LNCAP (cell line): ENCODE measurements around the gene JAKMIP2.

Experiments
- TF ChIP-seq, protein P1 (sequence below): fragments of 450-650 bp; IDR thresholded peaks from 2 replicates; pipeline ENCODE4 v1.5.1; 2017; ENCODE audit warnings: mild to moderate bottlenecking

JAKMIP2 gene

DNA sequence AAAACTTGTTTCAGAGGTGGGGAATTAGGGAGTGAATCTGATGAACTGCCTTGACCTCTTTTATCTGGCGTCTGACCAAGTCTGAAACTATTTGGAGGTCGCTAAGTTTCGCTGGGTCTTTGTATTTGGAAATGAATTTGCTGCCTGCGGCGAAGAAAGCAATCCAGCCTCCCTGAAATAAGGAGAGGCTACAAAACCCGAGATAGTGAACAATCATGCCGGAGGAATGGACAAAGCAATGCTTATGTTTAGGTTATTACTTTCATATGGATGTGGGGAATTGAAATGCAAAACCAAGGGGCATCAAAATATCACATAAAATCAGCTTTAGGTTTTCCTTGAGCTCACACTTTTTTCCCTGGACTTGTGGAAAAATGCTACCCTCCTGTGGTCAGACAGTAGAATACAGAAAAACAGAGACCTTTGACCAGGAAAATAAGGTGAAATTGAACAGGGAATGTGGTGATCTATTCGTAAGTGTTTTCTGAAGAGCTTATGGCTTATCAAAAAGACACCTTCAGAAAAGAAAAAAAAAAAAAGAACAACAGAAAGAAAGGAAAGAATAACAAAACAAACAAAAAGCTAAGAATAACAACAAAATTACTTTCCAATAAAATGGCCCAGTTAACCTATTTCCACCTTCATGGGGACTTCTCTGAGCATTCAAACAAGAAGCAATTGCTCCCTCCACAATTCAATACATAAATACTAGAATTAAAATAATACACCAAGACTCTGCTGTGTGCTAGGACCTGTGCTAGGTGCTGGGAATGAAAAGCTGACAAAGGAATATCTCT is 204.1 kb downstream of the JAKMIP2 start:
- TF ChIP-seq, protein P1, sequence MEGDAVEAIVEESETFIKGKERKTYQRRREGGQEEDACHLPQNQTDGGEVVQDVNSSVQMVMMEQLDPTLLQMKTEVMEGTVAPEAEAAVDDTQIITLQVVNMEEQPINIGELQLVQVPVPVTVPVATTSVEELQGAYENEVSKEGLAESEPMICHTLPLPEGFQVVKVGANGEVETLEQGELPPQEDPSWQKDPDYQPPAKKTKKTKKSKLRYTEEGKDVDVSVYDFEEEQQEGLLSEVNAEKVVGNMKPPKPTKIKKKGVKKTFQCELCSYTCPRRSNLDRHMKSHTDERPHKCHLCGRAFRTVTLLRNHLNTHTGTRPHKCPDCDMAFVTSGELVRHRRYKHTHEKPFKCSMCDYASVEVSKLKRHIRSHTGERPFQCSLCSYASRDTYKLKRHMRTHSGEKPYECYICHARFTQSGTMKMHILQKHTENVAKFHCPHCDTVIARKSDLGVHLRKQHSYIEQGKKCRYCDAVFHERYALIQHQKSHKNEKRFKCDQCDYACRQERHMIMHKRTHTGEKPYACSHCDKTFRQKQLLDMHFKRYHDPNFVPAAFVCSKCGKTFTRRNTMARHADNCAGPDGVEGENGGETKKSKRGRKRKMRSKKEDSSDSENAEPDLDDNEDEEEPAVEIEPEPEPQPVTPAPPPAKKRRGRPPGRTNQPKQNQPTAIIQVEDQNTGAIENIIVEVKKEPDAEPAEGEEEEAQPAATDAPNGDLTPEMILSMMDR = peak; percentile 74

DNA sequence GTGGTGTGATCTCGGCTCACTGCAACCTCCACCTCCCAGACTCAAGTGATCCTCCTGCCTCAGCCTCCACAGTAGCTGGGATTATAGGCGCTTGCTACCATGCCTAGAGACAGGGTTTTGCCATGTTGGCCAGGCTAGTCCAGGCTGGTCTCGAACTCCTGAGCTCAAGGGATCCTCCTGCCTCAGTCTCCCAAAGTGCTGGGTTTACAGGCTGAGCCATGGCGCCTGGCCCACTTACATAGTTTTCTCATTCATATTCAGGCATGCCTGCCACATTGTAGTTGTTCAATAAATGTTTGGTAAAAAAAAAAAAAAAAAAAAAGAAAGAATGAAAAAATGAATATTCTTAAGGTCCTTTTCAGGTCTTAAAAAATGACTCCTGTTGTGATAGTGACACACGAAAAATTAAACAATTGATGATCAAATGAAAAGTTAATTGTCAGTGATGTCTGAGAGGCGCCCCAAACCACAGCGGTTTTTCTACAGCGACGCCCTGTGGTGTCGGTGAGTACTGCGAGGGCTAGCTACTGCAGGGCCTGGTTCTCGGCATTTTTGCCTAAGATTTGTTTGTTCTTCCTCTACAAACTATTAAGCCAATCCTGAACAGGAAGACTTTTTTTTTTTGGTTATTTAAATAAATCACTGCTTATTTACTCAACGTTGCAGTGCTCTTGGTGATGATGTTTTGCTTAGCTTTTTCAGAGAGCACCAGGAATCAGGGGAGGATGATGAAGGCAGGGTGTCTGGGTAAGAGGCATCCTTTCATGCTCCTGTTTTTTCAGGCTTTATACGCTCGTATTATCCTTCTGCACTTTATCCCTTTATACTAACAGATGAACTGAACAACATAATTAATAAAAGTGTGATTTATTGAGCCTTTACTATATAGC is 205.6 kb downstream of the JAKMIP2 start:
- TF ChIP-seq, protein P1 = peak; percentile 96

DNA sequence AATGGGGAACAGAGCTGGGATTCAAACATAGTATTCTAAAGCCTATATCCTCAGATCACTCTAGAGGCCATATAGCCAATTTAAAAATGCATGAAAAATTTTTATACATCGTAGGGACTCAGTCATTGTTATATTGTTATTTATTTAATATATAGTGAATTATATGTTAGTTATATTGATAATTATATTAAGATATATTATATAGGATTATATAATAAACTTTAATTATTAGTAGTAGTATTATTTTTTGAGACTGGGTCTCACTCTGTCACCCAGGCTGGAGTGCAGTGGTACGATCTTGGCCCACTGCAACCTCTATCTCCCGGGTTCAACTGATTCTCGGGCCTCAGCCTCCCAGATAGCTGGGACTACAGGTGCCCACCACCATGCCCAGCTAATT is 206.9 kb downstream of the JAKMIP2 start:
- TF ChIP-seq, protein P1 = no peak

DNA sequence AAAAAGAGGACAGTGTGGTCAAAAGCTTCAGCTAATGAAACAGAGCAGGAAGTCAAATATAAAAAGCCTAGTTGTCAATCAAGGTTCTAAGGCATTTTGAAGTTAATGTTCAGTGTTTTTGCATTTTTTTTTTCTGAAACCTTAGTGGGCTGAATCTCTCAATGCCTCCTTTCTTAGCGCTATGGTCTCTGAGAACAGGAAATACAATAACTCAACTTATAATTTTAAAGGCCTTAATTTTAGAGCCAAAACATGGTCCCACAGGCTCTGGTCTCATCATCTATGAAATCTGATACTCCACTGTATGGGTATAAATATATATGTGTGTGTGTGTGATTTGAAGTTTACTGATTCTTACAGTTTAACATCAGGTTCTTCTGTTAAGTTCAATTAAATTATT is 209.3 kb downstream of the JAKMIP2 start:
- TF ChIP-seq, protein P1 = no peak

DNA sequence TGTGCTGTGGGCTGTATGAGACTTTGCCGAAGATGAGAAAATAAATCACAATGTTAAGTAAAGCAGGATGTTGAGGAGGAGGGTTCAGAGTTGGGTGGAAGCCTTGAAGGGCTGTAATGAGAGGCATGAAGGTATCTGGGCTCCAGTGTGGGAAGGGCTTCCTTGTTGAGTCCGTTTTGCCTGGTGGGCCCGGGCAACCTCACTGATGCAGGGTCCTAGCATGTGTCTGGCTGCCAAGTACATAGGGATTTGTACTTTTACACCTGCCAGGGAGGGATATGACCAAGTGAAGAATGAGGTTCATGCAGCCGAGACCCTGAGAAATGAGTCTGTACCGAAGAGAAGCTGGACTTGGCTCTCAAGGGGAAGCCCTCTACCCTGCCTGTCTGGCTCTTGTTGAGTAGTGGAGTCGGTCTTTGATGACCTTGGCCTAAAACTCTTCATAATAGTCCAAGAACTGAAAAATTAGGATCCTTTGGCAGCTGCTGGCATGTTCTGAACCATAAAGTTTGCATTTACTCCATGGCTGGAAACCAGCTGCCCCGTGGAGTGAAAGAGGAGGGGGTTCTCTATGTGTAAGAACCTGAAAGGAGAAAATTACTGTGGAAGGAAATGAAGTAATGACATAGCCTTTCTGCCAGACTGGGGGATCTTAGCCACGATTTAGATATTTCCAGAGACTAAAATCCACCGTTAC is 213.7 kb downstream of the JAKMIP2 start:
- TF ChIP-seq, protein P1 = no peak

DNA sequence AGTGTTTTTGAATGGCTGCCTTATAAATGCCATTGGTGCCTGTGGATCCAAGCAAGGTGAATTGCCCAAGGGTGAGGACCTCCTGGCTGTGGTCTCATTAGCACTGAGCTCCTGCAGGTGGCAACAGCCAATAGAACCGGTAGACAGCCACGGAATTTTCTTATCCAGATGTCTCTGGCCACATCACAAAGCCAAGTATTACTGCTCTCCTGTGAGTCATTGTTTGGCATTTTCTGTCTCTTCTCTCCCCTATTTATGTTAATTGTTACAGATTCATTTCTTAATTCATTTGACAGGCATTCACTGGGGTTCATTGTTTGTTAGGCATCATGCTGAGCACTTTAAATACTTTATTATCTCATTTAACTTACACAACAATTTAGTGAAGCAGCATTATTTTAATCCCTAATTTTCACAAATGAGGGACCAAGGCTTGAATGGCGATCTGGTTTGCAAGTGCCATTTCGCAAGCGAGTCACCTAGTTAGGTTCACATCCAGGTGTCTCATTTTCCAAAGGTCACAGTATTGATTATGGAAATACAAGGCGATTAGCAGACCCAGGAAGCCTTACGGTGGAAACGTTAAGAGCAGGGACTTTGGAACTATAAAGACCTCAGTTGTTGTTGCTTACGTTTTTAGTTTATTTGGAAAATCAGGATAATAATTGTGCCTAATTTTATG is 214.5 kb downstream of the JAKMIP2 start:
- TF ChIP-seq, protein P1 = no peak

DNA sequence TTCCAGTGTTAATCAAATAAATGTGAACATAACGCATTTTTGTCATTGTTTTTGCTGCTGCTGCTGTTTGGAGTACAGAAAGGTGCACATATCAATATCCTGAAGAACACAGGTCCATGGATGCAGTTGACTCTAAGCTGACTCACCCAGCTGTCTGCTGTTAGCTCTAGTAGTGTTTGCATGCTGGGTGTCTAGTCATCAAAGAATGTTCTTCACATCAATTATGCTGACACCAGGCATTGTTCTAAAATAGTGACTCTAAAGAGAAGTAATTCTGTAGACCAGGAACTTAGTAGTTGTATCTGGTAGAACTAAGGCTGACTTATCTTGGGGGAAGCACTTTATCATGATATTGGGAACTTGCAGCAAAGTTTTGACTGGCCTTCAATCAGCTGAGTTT is 217.0 kb downstream of the JAKMIP2 start:
- TF ChIP-seq, protein P1 = no peak
